HG03025 (cell line): ENCODE data around the gene CRACDL.

Experiments
- ATAC-seq: cut with Tn5 transposase; IDR thresholded peaks from one replicate; pipeline ENCODE4 v1.9.1; 2021; ENCODE audit warnings: mild to moderate bottlenecking, moderate library complexity; ENCODE audit not compliant: unreplicated experiment, low FRiP score

CRACDL gene

DNA sequence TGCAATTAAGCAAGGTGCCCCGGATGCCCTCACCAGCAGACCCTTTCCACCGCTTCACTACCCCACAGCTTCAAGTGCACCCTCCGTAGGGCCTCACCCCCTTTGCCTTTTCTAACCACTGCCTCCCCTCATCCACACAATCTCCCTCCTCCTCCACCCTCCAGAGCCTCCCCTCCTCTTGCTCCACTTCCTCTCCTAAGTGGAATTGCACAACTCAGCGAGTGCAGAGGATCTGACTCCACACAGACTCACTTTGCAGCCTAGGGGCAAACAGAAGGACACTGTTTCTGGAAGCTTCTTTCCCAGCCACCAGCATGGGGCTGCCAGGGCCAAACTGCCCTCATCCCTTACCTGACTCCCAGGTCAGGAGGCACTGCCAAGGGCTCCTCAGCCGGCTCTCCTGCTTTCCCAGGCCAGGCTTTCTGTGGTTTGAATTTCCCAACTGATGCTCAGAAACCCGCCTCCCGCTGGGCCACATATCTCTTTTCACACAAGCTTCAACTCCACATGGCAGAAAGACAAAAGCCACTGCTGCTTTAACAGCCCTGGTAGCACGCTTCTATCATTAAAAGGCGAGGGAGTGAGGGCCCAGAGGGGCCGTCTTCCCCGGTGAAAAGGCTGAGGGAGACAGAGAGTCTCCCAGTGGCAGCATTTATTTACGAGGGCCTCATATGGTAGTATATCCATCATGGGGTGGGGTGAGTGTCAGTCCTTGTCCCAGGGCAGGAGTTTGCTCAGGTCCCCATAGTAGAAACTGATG lies 130.4 kb downstream of the CRACDL start:
- no peak for ATAC-seq

DNA sequence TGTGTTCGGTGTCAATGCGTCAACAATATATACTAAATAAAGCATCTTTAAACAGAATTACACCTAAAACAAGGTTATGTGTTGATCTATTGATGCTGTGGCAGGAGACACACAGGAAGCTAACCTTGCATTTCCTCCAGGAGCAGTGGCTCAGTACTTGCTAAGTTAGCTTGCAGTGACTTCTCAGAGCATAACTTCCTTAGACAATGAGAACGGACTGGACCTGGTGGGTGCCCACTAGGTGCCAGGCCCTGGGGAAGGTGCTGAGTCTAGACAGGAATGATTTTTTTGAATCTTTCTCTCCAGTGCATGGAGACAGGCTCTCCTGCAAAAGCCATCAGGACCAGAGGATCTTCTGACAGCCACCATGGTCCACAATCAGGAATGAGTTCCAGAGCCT lies 131.3 kb downstream of the CRACDL start:
- ATAC-seq, result no peak

DNA sequence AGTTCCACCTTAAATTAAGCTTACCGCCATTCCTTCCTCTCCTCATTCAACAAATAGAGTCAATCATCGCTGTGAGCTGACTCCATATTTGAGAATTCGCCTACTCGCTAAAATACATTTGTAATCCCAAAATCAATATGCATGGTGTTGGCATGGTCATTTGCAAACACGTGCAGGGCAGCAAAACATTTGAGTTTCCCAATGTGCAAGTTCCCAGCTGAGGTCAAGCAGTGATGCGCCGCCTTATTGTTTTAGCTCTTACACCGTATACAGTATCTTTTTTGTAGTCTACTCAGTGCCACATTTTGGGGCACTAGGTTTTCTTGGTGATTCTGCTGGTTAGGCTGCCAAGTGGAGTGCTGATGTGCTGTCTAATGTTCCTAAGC lies 131.8 kb downstream of the CRACDL start:
- ATAC-seq, result no peak

DNA sequence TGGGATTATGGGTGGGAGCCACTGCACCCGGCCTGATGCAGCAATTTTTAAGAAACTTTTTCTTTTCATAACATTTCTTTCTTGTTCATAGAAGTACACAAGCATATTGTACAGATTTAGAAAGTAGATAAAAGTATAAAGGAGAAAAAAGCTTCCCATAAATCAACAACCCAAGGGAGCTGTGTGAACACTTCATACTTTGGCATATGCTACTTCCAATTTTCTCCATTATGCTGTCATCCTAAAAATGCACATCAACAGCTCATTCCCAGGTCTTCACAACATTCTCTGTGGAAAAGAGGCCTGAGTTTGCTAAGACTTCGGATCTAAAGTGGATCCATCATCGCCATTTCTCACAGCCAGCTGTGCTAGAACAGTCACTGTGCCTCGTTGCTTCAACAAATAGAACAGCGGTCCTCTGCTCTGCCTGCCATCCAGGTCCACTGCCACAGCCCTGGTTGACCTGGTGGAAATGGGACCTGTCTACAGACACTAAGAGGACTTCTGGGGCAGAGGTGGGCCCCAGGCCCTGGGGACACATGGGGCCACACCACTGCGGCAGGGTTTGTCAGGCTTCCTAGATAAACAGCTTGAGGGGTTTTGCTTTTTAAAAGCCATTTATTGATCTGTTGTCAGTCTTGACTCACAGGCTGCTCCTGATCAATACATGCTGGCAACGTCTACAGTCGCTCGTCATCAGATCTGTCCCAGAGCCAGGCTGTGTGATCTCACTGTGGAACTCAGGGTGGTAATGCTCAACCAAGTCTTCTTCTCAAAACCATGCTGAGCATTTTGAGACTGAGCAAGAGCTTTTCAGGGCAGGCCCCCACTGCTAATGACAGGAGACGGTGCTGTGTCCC lies 132.4 kb downstream of the CRACDL start:
- ATAC-seq, result no peak

DNA sequence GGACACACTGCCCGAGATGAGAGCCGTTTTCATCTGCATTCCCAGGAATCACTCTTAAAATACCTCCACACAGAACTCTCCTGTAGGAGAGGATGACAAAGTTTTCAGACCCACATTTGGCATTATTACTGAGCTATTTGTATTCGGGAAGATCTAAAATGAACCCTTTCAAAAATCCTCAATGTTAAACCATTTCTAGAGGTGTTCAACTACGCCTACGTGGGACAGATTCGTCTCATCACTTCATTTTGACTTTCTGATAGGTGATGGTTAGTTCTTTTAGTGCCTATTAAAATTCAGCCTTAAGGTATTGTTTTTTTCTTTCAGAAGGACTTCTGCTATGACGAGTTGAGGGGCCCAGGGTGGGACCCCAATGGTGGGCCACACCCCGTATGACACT lies 133.7 kb downstream of the CRACDL start:
- no peak for ATAC-seq

DNA sequence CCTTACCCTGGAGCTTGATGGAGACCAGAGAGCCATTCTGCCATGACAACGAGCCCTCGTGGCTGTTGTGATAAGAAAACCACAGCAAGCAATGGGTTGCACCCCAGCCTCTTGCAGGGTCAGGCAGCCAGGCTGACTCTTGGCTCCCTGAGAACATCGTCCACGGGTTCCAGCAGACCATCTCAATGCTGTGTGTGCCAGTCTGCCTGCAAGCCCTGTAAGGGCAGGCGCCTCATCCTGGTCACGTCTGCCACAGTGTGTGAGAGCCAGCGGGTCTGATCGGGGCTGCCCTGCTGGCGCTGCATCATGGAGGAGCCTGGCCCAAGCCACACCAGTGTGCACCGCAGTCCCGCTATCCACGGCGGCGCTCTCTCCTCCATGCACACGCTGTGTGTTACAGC lies 134.1 kb downstream of the CRACDL start:
- ATAC-seq, result no peak

DNA sequence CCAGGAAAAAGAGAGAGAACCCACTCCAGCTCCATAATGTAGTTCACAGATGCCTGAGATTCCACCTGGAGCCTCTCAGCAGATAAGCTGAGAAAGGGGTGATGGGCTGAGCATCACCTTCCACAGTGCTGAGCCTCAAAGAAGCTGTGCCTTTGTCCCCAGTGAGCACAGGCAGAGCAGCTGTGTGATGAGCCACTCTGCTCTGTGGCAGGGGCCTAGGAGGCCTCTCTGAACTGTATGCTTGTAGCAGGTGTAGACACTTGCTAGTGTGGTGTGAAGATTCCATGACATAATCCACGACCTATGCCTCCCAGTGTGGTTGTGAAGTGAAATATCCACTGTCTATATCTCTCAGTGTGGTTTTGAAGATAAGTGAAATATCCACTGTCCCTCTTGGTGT lies 134.7 kb downstream of the CRACDL start:
- ATAC-seq, result no peak

DNA sequence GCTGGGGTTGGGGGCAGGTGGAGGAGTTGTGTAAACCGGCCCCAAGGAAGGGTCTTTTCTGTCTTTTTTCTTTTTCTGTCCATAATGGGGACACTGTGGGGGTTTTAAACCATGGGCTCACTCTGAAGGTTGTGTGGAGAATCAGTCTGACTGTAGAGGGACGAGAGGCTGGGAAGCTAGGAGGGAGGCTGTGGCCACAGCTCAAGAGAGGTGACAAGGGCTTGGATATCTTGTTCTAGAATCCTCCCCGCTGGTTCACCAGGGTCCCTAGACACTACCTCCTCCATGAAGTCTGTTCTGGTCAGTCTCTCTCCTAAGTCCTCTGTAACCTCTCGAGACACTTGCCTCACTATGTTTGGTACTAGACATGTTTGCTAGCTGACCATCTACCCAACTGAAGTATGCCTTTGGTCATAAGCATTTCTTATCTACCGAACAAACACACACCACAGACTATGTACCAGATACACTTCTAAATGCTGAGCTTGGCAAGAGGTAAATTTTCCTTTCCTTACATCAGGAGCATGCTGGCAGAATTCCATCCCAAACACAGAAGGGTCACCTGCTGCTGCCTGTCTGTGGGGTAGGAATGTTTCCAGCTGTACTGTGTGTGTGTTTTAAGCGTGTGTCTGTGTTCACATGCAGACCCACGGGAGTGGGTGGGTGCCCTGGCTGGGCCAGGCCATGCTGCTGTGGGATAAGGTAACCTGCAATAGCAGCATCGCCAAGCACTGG lies 135.5 kb downstream of the CRACDL start:
- ATAC-seq, result no peak

DNA sequence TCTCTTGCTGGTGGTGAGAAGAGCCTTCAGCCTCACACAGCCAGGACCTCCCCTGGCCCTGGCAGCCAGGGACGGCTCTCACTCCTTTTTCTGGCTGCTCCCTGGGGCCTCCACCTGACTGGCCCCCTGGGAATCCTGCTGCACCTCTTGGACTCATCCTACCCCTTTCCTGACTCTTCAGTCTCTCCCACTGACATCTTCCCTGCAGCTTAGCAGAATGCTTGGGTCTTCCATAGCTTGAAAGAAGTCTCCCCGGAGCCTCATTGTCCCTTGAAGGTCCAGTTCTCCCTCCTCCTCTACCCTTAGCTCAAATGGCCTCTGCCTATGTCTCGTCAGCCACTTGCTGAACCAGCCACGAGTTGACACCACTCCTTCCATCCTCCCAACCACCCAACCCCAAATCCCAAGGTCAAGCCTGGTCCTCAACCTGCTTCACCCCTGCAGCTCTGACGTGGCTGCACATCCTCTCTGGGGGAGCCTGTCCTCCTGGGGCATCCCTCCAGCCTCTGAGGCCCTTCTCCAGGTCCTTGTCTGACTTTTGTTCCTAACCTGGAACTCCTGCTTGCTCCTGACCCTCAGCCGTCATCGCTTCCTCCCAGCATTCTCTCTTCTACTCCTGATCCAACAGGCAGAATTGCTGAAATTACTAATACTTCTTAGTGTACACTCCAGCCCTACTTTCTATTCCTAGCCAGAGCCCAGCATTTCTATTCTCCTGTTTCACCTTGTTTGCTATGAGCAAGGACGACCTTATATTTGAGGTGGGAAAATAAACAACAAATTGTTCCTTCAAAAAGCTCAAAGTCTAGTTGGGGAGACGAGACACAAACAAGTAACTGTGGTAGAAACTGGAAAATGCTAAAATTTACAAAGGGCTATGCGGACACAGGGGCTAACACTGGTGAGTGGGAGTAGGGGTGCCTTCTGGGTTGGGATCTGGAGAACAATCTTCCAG lies 136.4 kb downstream of the CRACDL start:
- ATAC-seq, result no peak

DNA sequence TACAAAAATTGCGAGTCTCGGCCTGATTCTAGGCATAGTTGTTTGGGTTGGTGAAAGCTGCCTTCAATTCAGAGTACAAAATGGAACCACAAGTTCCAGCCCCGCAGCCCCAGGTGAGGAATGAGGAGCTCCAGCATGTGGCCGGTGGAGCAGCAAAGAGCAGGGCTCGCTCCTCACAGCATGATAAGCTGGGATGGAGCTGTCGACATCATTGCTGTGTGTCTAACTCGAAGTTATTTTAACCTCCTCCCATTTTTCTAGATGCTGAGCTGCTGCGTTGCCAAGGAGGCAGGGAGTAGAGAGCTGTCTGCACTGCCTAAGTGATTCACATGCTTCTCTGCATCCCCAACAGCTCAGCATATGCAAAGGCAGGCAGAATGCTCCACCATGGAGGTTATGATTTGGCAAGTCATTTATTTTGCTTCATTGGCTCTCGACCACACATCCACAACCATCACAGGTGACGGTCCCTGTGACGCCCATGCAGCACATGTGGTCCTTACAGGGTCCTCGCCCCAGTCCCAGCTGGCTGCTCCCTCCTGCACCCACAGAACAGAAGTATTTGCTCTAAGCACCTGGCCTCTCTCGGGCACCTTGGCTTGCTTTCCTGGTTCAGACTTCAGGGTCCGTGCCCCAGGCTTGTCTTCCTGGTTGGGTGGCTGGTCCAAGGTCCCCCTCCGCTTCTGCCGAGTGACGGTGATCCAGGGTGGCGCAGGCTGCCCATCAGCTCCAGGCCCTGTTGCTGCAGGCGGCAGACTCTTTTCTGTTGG lies 139.1 kb downstream of the CRACDL start:
- no peak for ATAC-seq

DNA sequence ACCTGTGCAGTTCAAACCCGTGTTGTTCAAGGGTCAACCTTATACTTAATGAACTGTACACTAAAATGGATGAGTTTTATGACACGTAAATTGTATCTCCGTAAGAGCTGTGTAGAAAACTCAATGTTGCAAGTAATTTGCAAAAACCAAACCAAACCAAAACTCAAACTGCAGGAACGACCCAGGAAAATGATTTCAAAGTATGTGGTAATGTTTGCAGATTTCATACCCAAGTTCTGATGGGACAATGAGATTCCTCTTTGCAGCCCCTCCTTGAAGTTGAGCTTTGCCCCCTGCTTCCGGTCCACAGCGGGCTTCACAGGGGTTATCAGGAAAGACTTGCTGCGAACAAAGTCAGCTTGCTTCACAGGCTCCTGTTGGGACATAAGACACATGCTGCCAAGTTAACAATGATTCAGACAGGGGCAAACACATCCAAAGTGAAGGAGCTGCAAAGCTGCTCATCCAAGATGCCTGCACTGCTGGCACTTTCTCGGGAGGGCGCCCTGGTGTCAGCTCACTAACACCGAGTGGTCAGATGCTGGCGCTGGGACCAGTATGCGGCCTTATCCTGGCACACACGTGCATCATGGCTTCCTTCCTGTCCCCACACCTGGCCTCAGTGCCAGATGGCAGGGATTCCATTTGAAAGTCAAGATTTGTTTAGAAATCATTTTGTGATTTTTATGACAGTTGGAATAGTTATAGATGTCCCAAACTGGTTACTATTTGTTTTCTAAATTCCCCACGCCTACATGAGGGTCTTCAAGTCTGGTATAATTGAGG lies 139.9 kb downstream of the CRACDL start:
- no peak for ATAC-seq

DNA sequence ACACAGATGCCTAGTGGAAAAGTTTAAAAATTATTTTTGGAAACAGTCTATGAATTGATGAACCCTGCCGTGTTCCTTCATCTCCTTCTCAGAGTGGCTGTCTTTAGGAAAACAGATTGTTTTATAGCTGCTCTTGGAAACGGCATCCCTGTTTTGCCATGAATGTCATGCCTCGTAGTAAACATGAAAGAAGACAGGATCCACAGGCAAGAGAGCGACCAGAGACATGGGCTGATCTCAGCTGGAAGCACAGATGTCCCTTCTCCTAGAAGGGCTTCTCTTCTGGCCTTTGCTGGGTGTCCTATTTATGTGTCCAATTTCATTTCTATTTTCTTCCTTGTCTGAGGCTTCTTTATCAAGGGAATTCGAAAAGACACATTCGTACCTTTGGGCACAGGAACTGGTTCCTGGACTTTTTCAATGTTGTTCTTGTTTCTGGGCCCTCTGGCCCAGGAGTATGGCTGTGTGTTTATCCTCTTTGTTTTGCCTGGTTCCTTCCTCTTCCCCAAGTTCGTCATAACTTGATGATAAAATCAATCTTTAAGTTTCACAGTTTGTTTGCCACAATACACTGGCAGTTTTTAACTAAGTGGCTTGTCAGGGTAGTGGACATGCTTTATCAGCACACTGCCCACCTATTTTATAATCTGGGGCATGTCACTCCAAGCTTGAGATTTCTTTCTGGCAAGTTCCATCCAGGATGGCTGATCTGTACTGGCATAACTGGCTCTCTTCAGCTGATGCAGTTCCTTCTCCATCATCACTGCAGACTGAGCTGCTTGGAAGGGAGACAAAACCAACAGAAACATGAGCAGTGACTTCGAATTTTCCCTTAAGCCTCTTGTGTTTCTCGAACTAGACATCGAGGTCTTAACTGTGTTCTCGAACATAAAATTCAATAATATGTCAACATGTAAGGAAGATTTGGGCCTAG lies 141.9 kb downstream of the CRACDL start:
- ATAC-seq, result no peak

DNA sequence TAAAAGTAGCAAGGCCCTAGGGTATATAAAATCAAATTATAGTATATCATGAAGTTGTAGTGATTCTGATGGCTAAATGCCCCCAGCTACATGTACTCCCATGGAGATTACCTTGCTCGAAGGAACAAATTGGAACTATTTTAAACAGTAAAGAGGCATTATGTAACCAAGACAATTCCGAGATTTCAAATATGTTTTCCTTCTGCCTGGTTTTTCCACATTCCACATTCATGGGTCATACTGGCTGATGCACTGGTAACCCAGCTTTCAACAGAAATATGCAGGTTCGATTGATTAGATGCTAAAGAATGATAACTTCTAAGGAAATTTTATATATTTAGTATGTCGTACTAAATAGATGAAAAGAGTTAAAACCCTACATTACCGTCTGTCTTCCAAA lies 142.8 kb downstream of the CRACDL start:
- ATAC-seq, result no peak

DNA sequence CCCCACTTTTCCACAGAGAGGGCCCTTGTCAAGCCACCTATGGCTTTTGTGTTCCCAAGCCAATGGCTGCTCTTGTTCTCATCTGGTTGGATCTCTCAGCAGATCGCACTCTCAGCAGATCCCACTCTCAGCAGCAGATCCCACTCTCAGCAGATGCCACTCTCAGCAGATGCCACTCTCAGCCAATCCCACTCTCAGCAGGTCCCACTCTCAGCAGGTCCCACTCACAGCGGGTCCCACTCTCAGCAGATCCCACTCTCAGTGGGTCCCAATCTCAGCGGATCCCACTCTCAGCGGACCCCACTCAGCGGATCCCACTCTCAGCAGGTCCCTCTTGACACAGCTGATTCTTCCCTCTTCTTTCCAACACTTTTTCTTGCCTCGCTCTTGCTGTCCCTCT lies 145.8 kb downstream of the CRACDL start:
- ATAC-seq, result no peak

DNA sequence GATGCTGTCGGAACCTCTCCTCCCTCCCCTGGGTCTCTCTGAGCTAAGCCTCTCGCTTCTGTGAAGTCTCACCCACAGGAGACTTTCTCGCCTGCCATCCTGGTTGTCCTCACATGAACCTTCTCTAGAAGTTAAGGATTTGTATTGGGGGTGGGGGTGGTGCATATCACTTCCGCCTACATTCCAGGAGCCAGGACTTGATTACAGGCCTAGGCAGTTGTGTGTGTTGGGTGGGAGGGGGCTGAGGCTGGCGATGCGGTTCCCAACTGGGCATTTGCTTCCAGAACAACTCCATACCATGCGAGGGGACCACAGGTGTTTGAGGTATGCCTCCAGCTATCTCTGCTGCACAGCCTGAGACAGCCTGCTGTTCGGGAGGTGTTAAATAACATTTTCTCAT lies 148.3 kb downstream of the CRACDL start:
- no peak for ATAC-seq

DNA sequence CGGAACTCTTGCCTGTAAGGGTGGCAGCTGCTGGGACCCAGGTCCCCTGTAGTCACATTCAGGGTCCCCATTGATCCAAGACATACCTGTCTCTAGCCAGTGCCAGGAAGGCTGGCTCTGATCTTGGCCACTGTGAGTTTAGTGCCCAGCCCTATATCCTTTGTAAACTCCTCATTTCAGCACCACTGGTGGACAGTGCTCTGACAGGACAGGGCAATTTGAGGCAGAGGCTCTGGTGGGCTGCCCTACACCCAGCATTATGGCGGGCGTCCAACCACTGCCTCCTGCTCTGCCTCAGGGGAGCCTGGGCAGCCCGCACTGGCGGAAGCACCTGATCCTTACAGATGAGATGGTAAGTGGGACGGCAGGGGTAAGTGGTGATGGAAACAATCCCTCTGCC lies 149.8 kb downstream of the CRACDL start:
- no peak for ATAC-seq

DNA sequence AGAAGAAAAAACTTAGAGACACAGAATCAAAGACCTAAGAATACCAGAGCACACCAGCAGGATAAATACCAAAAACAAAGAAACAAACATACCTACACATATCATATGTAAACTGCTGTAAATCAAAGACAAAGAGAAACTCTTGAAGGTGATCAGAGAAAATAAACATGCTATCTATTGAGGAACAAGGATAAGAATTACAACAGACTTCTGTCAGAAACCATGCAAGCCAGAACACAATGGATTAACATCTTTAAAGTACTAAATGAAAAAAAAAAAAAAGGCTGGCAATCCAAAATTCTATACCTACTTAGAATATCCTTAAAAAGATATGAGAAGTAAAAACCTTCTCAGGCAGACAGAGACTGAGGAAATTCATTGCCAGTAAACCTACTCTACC lies 153.5 kb downstream of the CRACDL start:
- no peak for ATAC-seq

DNA sequence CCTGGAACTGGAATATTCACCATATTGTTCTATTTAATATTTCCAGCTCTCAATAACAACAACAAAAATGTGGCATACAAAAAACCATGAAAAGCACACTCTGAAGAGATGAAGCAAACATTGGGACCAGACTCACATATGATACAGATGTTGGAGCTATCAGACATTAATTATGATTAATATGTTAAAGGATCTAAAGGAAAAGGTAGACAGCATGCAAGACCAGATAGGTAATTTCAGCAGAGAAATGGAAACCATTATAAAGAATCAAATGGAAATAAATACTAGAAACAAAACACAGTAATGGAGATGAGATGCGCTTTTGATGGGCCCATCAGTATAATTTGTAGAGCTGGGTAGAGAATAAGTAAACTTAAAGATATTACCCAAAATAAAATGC lies 154.2 kb downstream of the CRACDL start:
- ATAC-seq, result no peak
